BE2C (cell line): Measurements from ENCODE around the gene UBR3.

Experiments
- DNase-seq: peaks from one replicate; pipeline ENCODE4 v3.0.0-alpha.2; 2020
- H3K27me3 ChIP-seq: fragments of 250-450 bp; sonication (Bioruptor Pico); 2 replicates; pipeline ENCODE4 v1.5.1; 2020; ENCODE audit warnings: mild to moderate bottlenecking
- H3K36me3 ChIP-seq: fragments of 250-450 bp; sonication (Bioruptor Pico); 2 replicates; pipeline ENCODE4 v1.5.1; 2020; ENCODE audit warnings: mild to moderate bottlenecking
- H3K4me1 ChIP-seq: fragments of 250-450 bp; sonication (Bioruptor Pico); 2 replicates; pipeline ENCODE4 v1.5.1; 2020
- H3K4me3 ChIP-seq: 2 replicates; pipeline ENCODE4 v1.5.1; 2011; ENCODE audit warnings: low read depth, low read length
- H3K9me3 ChIP-seq: fragments of 250-450 bp; sonication (Bioruptor Pico); 2 replicates; pipeline ENCODE4 v1.5.1; 2020
- CTCF ChIP-seq: IDR thresholded peaks from 2 replicates; pipeline ENCODE4 v1.5.1; 2012; ENCODE audit warnings: mild to moderate bottlenecking, low read depth, low read length

The UBR3 gene

GRCh38 chr2:170095380-170095779 lies 268.1 kb downstream of the UBR3 start:
- Histone ChIP-seq H3K9me3 (no peaks in the 10 kb centered on the region), H3K27me3 (no peaks in the 10 kb centered on the region), H3K36me3 (no peaks in the 10 kb centered on the region), H3K4me3 (no peak overlapping the region), H3K4me1 (no peaks in the 10 kb centered on the region)
- DNase-seq: no peak
- TF ChIP-seq CTCF: no peak

GRCh38 chr2:170098626-170099312 lies 271.5 kb downstream of the UBR3 start:
- Histone ChIP-seq H3K4me1 (no peaks in the 10 kb centered on the region), H3K36me3 (no peaks in the 10 kb centered on the region), H3K27me3 (no peaks in the 10 kb centered on the region), H3K9me3 (no peaks in the 10 kb centered on the region), H3K4me3 (no peak overlapping the region)
- no peak for DNase-seq
- no peak for TF ChIP-seq CTCF

GRCh38 chr2:170101789-170102188 lies 274.5 kb downstream of the UBR3 start:
- H3K27me3 ChIP-seq: no peaks in the 10 kb centered on the region
- no peak overlapping the region for H3K4me3 ChIP-seq
- no peaks in the 10 kb centered on the region for H3K36me3 ChIP-seq
- no peak for TF ChIP-seq CTCF
- DNase-seq: no peak
- no peaks in the 10 kb centered on the region for H3K9me3 ChIP-seq
- no peaks in the 10 kb centered on the region for H3K4me1 ChIP-seq

GRCh38 chr2:170106102-170106840 lies 279.0 kb downstream of the UBR3 start:
- no peaks in the 10 kb centered on the region for H3K27me3 ChIP-seq
- TF ChIP-seq CTCF: no peak

GRCh38 chr2:170113168-170113894 lies 286.1 kb downstream of the UBR3 start:
- H3K36me3 ChIP-seq: no peaks in the 10 kb centered on the region
- TF ChIP-seq CTCF: no peak
- H3K4me3 ChIP-seq: no peak overlapping the region
- no peaks in the 10 kb centered on the region for H3K4me1 ChIP-seq
- H3K27me3 ChIP-seq: no peaks in the 10 kb centered on the region
- DNase-seq: no peak
- no peaks in the 10 kb centered on the region for H3K9me3 ChIP-seq

More at GRCh38 chr2:170106102-170106840, 279.0 kb downstream of the UBR3 start:
- Histone ChIP-seq H3K4me1 (no peaks in the 10 kb centered on the region), H3K4me3 (no peak overlapping the region), H3K9me3 (no peaks in the 10 kb centered on the region), H3K36me3 (no peaks in the 10 kb centered on the region)
- no peak for DNase-seq
